Measurements from ENCODE around the gene ZGRF1. TPM values are rescaled to one million over a fixed set of nuclear protein-coding genes. Genes with fewer than 3 reads are reported as not detected.

ZGRF1 gene
- total and polyA plus RNA-seq, 10 of the 15 experiments (the other 5 are each of a cell fraction or from before 2014, with no cell fraction given), result 8.5 to 32.1 (median 20.1) TPM

DNA sequence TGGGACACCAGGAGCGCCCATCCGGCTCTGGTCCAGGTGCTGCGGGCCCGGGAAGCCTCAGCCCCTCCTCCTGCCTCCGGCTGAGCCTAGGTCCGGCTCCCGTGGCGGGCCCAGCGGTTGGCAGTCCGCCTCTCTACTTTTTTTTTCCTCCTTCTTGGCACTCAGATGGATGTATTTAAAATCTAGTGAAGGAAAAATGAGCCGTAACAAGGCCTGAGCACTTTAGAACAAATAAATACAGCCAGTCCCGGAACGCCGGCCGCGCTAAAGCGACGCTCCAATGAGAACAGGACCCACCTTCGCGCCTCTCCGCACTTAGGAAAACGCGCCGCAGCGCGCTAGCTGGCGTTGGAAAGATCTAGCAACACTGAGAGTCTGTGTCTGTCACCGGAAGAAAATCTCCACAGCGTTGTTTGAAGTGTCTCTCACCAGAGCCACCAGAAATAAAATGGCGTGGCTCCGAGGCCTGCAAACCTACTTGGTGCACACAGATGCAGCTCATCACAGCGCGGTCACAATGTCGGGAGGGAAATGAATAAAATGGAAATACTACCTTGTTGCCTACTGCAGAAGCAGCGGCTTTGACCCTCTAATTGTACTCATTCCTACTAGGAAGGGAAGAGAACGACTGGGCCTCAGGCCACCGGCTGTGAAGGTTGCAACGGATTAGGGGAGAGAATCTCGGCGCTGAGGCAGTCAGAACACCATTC is 125.5 kb downstream of the ZGRF1 start:
- ChIA-PET RAD21 (ENCODE audit: unreplicated experiment) (interaction anchor here (2.2 kb wide), 1 partner anchor 12 kb away, joined by 18 read pairs; no protein-coding TSS in a partner anchor), SMC1A (ENCODE audit: uncharacterized antibody, unreplicated experiment) (interaction anchor here (0.9 to 1.8 kb wide), 2 partner anchors 131 to 413 kb away, joined by 3 to 4 read pairs; no protein-coding TSS in a partner anchor), CTCF (interaction anchor here (0.8 to 2.2 kb wide), 5 partner anchors 11 to 279 kb away, joined by 3 to 16 read pairs (median 5); no protein-coding TSS in a partner anchor), POLR2A (interaction anchor here (0.6 kb wide), 1 partner anchor 64 kb away, joined by 3 read pairs; no protein-coding TSS in a partner anchor)
- Histone ChIP-seq H3K79me2 (ENCODE audit: control insufficient read depth, insufficient read depth, low read length) (no peaks in the 10 kb centered on the region), H3K4me2 (ENCODE audit: control insufficient read depth, insufficient read depth) (peak overlapping the region; percentile 7; the same call in 1 of the 2 replicates), H4K20me1 (ENCODE audit: control insufficient read depth, insufficient read depth) (no peaks in the 10 kb centered on the region), H3K9ac (ENCODE audit: control insufficient read depth, insufficient read depth, low read length) (no peak overlapping the region), H3K4me1 (ENCODE audit: control insufficient read depth, insufficient read depth, low read length) (no peaks in the 10 kb centered on the region), H3K4me3 (no peak overlapping the region), H3K27ac (ENCODE audit: control insufficient read depth, insufficient read depth) (no peak overlapping the region), H3K27me3 (replicated peaks in 1 of 2; ENCODE audit: control insufficient read depth in 2 of 2, insufficient read depth in 2 of 2, low read length in 1 of 2) (peaks cover 15 to 16% of the 10 kb centered on the region in 2 experiments), H3K9me3 (replicated peaks; ENCODE audit: control insufficient read depth, insufficient read depth, low read length) (no peaks in the 10 kb centered on the region; the same call in 2 of the 3 replicates), H3K36me3 (ENCODE audit: control insufficient read depth in 2 of 2, insufficient read depth in 2 of 2, low read length in 1 of 2) (no peaks in the 10 kb centered on the region), H2AFZ (ENCODE audit: control insufficient read depth, low read depth, low read length) (no peak overlapping the region)
- no peak for ATAC-seq
- no TSS peak for BruUV-seq (replicated peaks)
- intact Hi-C loops (cut with micrococcal nuclease; ENCODE audit: unreplicated experiment), result no loop called here
- no peak for FAIRE-seq
- 68% methylated on average over 40 of the region's 40 CpGs for whole genome bisulfite sequencing (ENCODE audit: insufficient coverage, insufficient replicate concordance, low lambda C conversion rate, missing lambda C conversion rate)
- in situ Hi-C loops (cut with MboI), result no loop called here
- TF ChIP-seq YY1 (IDR thresholded peaks at IDR 0.05; ENCODE audit: low read depth, low read length), result 0 out of 2 replicates have a peak, but pooled peaks have one; percentile 23
- no peak for TF ChIP-seq ATF7 (IDR thresholded peaks at IDR 0.05; ENCODE audit: low read depth)
- no peak for TF ChIP-seq ZNF24 (IDR thresholded peaks at IDR 0.05)
- no peak for TF ChIP-seq SPI1 (IDR thresholded peaks at IDR 0.05; ENCODE audit: borderline replicate concordance, insufficient read depth, low read depth, low read length)
- TF ChIP-seq, protein P1, sequence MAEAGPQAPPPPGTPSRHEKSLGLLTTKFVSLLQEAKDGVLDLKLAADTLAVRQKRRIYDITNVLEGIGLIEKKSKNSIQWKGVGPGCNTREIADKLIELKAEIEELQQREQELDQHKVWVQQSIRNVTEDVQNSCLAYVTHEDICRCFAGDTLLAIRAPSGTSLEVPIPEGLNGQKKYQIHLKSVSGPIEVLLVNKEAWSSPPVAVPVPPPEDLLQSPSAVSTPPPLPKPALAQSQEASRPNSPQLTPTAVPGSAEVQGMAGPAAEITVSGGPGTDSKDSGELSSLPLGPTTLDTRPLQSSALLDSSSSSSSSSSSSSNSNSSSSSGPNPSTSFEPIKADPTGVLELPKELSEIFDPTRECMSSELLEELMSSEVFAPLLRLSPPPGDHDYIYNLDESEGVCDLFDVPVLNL (IDR thresholded peaks at IDR 0.05; ENCODE audit: low read depth, low read length), result no peak
- no peak for TF ChIP-seq ZNF217 (IDR thresholded peaks at IDR 0.05)
- TF ChIP-seq, protein P2, sequence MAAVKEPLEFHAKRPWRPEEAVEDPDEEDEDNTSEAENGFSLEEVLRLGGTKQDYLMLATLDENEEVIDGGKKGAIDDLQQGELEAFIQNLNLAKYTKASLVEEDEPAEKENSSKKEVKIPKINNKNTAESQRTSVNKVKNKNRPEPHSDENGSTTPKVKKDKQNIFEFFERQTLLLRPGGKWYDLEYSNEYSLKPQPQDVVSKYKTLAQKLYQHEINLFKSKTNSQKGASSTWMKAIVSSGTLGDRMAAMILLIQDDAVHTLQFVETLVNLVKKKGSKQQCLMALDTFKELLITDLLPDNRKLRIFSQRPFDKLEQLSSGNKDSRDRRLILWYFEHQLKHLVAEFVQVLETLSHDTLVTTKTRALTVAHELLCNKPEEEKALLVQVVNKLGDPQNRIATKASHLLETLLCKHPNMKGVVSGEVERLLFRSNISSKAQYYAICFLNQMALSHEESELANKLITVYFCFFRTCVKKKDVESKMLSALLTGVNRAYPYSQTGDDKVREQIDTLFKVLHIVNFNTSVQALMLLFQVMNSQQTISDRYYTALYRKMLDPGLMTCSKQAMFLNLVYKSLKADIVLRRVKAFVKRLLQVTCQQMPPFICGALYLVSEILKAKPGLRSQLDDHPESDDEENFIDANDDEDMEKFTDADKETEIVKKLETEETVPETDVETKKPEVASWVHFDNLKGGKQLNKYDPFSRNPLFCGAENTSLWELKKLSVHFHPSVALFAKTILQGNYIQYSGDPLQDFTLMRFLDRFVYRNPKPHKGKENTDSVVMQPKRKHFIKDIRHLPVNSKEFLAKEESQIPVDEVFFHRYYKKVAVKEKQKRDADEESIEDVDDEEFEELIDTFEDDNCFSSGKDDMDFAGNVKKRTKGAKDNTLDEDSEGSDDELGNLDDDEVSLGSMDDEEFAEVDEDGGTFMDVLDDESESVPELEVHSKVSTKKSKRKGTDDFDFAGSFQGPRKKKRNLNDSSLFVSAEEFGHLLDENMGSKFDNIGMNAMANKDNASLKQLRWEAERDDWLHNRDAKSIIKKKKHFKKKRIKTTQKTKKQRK (IDR thresholded peaks at IDR 0.05; ENCODE audit: low read depth, low read length), result no peak
- DNase-seq (ENCODE audit: low read depth, low spot score), result no peak

All from GM12878 (cell line).